K562 (cell line): Measurements from ENCODE around the gene IRF5. TPM values are rescaled to one million over a fixed set of nuclear protein-coding genes. Genes with fewer than 3 reads are reported as not detected.

Experiments used
- DACH1 ChIP-seq: fragments of 450-650 bp; IDR thresholded peaks from 2 replicates; pipeline ENCODE4 v1.6.1; 2018; ENCODE audit not compliant: partially characterized antibody
- DNMT1 ChIP-seq: fragments of 450-650 bp; IDR thresholded peaks from 2 replicates; pipeline ENCODE4 v1.6.1; 2016; ENCODE audit warnings: antibody characterized with exemption, mild to moderate bottlenecking
- HDGF ChIP-seq: fragments of 450-650 bp; IDR thresholded peaks from 2 replicates; pipeline ENCODE4 v1.6.1; 2016
- KAT2B ChIP-seq: IDR thresholded peaks from one replicate; pipeline ENCODE4 v1.6.1; 2012; ENCODE audit warnings: low read depth, mild to moderate bottlenecking, control low read depth, inconsistent platforms, low read length, moderate library complexity
- PREB ChIP-seq: sonication (generic); formaldehyde crosslinking; IDR thresholded peaks from 2 replicates; pipeline ENCODE4 v1.8.1; 2023; ENCODE audit warnings: mild to moderate bottlenecking, missing genetic modification reagents
- USF2 ChIP-seq: sonication (generic); formaldehyde crosslinking; IDR thresholded peaks from 2 replicates; pipeline ENCODE4 v1.5.0; 2020; ENCODE audit warnings: missing genetic modification reagents
- ZBTB7A ChIP-seq: IDR thresholded peaks from 2 replicates; pipeline ENCODE4 v1.6.1; 2011; ENCODE audit warnings: low read depth, mild to moderate bottlenecking, low read length, moderate library complexity, borderline replicate concordance; ENCODE audit not compliant: control insufficient read depth
- polyA plus RNA-seq, 8 experiments: library from polyadenylated mRNA; depleted of rRNA in 4 of 8; stranded (reverse) in 5 of 8; unstranded in 3 of 8; fragments of >200 nt; fragmentation: Nextera tagmentation in 2 of 8; fragmentation: Illumina TruSeq in 1 of 8; extraction: Ambion mirVana in 2 of 8; extraction: Trizol in 1 of 8; gene quantifications; 2 replicates each; pipeline versions ENCODE4 v1.2.1 to v1.2.3, GENCODE V29; 2011 to 2014; ENCODE audit warnings: inconsistent platforms in 1 of 8, missing spikeins in 1 of 8
- total RNA-seq, 7 experiments: library from RNA; depleted of rRNA in 6 of 7; stranded (reverse); fragments of >200 nt in 6 of 7; fragmentation: Illumina TruSeq in 2 of 7; extraction: Trizol in 2 of 7; gene quantifications; 2 replicates each; pipeline versions ENCODE4 v1.2.1 to v1.2.3, GENCODE V29; 2011 to 2021; ENCODE audit warnings: low replicate concordance in 1 of 7
- TF ChIP-seq, protein P1 (sequence below), 2 experiments: fragments of 450-650 bp in 1 of 2; sonication (generic) in 1 of 2; formaldehyde crosslinking in 1 of 2; IDR thresholded peaks; 2 replicates each; pipeline versions ENCODE4 v1.7.1 to v1.9.0; 2016 to 2022; ENCODE audit warnings: inconsistent platforms in 1 of 2, mild to moderate bottlenecking in 1 of 2, missing genetic modification reagents in 1 of 2
- TF ChIP-seq, protein P2 (sequence below): fragments of 450-650 bp; IDR thresholded peaks from 2 replicates; pipeline ENCODE4 v1.6.1; 2017; ENCODE audit warnings: antibody characterized with exemption

IRF5 gene
- total and polyA plus RNA-seq, 9 of the 15 experiments (the other 6 are each of a cell fraction or from before 2014, with no cell fraction given) = 0.04 TPM; not detected in 8

DNA sequence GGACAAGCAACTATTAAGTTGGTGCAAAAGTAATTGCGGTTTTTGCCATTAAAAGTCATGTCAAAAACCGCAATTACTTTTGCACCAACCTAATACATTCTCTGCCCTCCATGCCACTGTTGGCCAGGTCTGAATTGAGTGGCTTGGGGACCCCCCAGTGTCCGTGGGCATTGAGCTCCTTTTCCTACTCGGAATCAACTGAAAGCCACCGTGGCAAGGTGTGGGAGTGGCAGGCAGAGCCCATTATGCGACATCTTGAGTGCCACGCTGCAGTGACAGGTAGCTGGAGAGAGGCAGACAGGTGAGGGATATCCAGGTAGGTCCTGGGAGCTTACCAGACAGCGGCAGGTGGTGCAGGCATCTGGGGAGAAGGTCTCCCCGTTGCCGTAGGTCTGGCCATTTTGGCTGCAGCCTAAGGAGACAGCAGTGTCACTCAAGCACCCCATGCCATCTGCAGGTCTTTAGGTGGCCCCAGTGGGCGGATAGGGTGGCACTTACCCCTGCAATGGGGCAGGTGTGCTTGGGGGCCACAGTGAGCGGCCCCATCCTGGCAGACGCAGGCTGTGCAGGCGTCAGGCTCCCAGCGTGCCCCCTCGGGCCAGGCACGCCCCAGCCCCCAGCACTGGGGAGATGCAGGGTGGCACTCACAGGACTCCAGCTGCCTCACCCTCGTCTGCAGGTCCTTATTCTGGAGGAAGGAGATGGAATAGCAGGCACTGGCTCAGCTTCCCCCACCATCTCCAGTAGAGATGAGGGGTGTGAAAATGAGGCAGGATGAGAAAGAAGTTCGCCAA is 30.8 kb upstream of the IRF5 start (continued):
- TF ChIP-seq, protein P1, sequence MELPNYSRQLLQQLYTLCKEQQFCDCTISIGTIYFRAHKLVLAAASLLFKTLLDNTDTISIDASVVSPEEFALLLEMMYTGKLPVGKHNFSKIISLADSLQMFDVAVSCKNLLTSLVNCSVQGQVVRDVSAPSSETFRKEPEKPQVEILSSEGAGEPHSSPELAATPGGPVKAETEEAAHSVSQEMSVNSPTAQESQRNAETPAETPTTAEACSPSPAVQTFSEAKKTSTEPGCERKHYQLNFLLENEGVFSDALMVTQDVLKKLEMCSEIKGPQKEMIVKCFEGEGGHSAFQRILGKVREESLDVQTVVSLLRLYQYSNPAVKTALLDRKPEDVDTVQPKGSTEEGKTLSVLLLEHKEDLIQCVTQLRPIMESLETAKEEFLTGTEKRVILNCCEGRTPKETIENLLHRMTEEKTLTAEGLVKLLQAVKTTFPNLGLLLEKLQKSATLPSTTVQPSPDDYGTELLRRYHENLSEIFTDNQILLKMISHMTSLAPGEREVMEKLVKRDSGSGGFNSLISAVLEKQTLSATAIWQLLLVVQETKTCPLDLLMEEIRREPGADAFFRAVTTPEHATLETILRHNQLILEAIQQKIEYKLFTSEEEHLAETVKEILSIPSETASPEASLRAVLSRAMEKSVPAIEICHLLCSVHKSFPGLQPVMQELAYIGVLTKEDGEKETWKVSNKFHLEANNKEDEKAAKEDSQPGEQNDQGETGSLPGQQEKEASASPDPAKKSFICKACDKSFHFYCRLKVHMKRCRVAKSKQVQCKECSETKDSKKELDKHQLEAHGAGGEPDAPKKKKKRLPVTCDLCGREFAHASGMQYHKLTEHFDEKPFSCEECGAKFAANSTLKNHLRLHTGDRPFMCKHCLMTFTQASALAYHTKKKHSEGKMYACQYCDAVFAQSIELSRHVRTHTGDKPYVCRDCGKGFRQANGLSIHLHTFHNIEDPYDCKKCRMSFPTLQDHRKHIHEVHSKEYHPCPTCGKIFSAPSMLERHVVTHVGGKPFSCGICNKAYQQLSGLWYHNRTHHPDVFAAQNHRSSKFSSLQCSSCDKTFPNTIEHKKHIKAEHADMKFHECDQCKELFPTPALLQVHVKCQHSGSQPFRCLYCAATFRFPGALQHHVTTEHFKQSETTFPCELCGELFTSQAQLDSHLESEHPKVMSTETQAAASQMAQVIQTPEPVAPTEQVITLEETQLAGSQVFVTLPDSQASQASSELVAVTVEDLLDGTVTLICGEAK (IDR thresholded peaks at IDR 0.05) = peak; percentile 86
- TF ChIP-seq, protein P1 (CRISPR knock-in tag; IDR thresholded peaks at IDR 0.05) = no peak
- TF ChIP-seq DNMT1 = no peak
- TF ChIP-seq KAT2B = no peak
- TF ChIP-seq ZBTB7A = no peak
- no peak for TF ChIP-seq PREB (CRISPR knock-in tag)
- TF ChIP-seq USF2 (CRISPR knock-in tag) = 0 out of 2 replicates have a peak, but pooled peaks have one; percentile 11
- peak; percentile 40 for TF ChIP-seq DACH1
- TF ChIP-seq, protein P2, sequence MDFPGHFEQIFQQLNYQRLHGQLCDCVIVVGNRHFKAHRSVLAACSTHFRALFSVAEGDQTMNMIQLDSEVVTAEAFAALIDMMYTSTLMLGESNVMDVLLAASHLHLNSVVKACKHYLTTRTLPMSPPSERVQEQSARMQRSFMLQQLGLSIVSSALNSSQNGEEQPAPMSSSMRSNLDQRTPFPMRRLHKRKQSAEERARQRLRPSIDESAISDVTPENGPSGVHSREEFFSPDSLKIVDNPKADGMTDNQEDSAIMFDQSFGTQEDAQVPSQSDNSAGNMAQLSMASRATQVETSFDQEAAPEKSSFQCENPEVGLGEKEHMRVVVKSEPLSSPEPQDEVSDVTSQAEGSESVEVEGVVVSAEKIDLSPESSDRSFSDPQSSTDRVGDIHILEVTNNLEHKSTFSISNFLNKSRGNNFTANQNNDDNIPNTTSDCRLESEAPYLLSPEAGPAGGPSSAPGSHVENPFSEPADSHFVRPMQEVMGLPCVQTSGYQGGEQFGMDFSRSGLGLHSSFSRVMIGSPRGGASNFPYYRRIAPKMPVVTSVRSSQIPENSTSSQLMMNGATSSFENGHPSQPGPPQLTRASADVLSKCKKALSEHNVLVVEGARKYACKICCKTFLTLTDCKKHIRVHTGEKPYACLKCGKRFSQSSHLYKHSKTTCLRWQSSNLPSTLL = peak; percentile 81
- TF ChIP-seq HDGF = no peak
